ENCODE measurements around the gene ARV1. TPM values are rescaled to one million over a fixed set of nuclear protein-coding genes. Genes with fewer than 3 reads are reported as not detected.
"Not testable (repeated sequence)": the region's sequence is repeated elsewhere in the genome, so short reads cannot be mapped to it uniquely, and the experiment has no call there.

The ARV1 gene
- total RNA-seq, 1 donor from 2014 or later = 18.7 TPM

DNA sequence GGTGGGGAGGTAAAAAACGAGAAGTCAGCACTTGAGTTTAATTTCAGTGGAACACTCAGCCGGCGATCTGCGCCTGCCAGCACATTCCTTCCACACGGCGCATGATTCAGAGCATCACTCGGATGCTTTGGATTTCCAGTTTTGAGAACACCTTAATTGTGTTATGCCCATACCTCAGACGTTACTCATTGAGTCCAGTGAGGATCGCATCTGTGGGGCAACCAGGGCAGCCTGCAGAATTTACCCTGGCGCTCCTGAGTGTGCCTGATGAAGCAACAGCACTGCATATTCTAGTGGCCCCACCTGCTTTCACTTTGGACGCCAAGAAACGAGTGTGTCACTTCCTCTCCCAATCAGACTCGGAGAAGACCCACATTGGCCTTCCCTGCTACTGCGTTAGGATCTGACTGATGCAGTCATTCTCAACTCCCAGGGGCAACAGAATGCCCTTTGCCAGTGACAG lies 41.3 kb downstream of the ARV1 start:
- no peak overlapping the region for H3K4me3 ChIP-seq
- peak in 1 of 2 donors; percentile 64 for DNase-seq (ENCODE audit: extremely low spot score in 2 of 2)
- H3K36me3 ChIP-seq = peaks cover 0 to 13% of the 10 kb centered on the region in 2 donors
- TF ChIP-seq POLR2AphosphoS5 (IDR thresholded peaks at IDR 0.05; ENCODE audit: insufficient read depth in 1 of 2, low read depth in 1 of 2) = no peak
- TF ChIP-seq POLR2A (IDR thresholded peaks at IDR 0.05) = no peak
- intact Hi-C loops (cut with DNase I) = no loop called here
- no peaks in the 10 kb centered on the region for H3K9me3 ChIP-seq
- no peak overlapping the region for H3K27ac ChIP-seq
- no peaks in the 10 kb centered on the region for H3K27me3 ChIP-seq
- H3K4me1 ChIP-seq = peaks cover 15% of the 10 kb centered on the region

DNA sequence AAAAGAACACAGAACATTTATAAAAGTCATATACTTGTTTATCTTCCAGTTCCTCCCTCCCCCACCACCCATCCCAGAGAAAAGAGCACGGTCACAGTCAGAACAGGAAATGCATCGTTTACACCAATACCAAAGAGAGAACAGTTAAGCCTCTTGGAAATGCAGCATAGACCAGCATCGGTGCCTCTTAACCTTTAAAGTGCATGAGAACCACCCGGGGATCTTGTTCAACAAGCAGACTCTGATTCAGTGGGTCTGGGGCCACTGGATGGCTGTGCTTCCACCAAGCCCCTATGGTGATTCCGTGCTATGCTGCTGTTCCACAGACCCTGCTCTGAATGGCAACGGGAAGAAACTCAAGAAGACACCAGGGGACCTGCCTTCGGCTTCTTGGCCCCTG lies 41.9 kb downstream of the ARV1 start:
- Histone ChIP-seq H3K4me3 (no peak overlapping the region), H3K4me1 (peaks cover 15% of the 10 kb centered on the region), H3K36me3 (peaks cover 0 to 10% of the 10 kb centered on the region in 2 donors), H3K27ac (no peak overlapping the region), H3K27me3 (no peaks in the 10 kb centered on the region), H3K9me3 (no peaks in the 10 kb centered on the region)
- DNase-seq (ENCODE audit: extremely low spot score in 2 of 2) = peak in 1 of 2 donors; percentile 83
- TF ChIP-seq POLR2A (IDR thresholded peaks at IDR 0.05) = no peak
- no peak for TF ChIP-seq CTCF (IDR thresholded peaks at IDR 0.05)
- no peak for TF ChIP-seq POLR2AphosphoS5 (IDR thresholded peaks at IDR 0.05; ENCODE audit: insufficient read depth in 1 of 2, low read depth in 1 of 2)
- intact Hi-C loops (cut with DNase I) = no loop called here

DNA sequence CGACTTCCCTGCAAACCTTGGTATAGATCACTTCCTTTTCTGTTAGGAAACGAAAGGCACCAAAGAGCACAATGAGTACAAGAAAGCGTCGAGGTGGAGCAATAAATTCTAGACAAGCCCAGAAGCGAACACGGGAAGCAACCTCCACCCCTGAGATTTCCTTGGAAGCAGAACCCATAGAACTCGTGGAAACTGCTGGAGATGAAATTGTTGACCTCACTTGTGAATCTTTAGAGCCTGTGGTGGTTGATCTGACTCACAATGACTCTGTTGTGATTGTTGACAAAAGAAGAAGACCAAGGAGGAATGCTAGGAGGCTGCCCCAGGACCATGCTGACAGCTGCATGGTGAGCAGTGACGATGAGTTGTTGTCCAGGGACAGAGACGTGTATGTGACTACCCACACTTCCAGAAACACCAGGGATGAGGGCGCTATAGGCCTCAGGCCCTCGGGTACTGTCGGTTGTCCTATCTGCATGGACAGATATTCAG lies 42.7 kb downstream of the ARV1 start:
- Histone ChIP-seq H3K36me3 (peaks cover 0 to 10% of the 10 kb centered on the region in 2 donors), H3K4me3 (no peak overlapping the region), H3K27me3 (no peaks in the 10 kb centered on the region), H3K4me1 (peaks cover 15% of the 10 kb centered on the region), H3K9me3 (no peaks in the 10 kb centered on the region), H3K27ac (no peak overlapping the region)
- intact Hi-C loops (cut with DNase I) = no loop called here
- peak in 1 of 2 donors; percentile 47 for DNase-seq (ENCODE audit: extremely low spot score in 2 of 2)
- TF ChIP-seq CTCF (IDR thresholded peaks at IDR 0.05) = no peak
- TF ChIP-seq POLR2A (IDR thresholded peaks at IDR 0.05) = no peak
- TF ChIP-seq POLR2AphosphoS5 (IDR thresholded peaks at IDR 0.05; ENCODE audit: insufficient read depth in 1 of 2, low read depth in 1 of 2) = no peak

DNA sequence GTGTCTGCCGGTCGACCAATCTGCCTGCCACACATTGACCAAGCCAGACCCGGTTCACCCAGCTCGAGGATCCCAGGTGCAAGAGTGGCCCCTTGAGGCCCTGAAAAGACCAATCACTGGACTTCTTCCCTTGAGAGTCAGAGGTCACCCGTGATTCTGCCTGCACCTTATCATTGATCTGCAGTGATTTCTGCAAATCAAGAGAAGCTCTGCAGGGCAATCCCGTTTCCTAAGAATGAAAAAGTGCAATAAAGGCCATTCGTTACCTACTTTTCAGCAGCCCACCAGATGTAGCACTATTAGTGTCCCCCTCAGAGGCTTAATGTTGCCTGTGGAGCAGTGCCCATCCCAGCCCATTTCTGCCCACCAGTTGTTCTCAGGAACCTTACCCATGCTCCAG lies 43.6 kb downstream of the ARV1 start:
- H3K36me3 ChIP-seq; H3K27me3 ChIP-seq; DNase-seq (ENCODE audit: extremely low spot score in 2 of 2); H3K4me1 ChIP-seq; H3K4me3 ChIP-seq; H3K9me3 ChIP-seq; intact Hi-C loops (cut with DNase I); H3K27ac ChIP-seq: not testable (repeated sequence)

GRCh38 chr1:231023150-231023549 lies 44.3 kb downstream of the ARV1 start:
- H3K4me3 ChIP-seq = no peak overlapping the region
- H3K9me3 ChIP-seq = no peaks in the 10 kb centered on the region
- peaks cover 7% of the 10 kb centered on the region for H3K4me1 ChIP-seq
- intact Hi-C loops (cut with DNase I) = no loop called here
- DNase-seq (ENCODE audit: extremely low spot score in 2 of 2) = peak in 1 of 2 donors; percentile 60
- TF ChIP-seq POLR2AphosphoS5 (IDR thresholded peaks at IDR 0.05; ENCODE audit: insufficient read depth in 1 of 2, low read depth in 1 of 2) = no peak
- no peak for TF ChIP-seq CTCF (IDR thresholded peaks at IDR 0.05)
- no peak for TF ChIP-seq POLR2A (IDR thresholded peaks at IDR 0.05)
- H3K27me3 ChIP-seq = no peaks in the 10 kb centered on the region
- no peak overlapping the region for H3K27ac ChIP-seq
- peaks cover 0 to 10% of the 10 kb centered on the region in 2 donors for H3K36me3 ChIP-seq

GRCh38 chr1:231026576-231026975 lies 47.7 kb downstream of the ARV1 start:
- Histone ChIP-seq H3K27ac (no peak overlapping the region), H3K9me3 (no peaks in the 10 kb centered on the region), H3K27me3 (no peaks in the 10 kb centered on the region), H3K4me1 (peaks cover 4% of the 10 kb centered on the region), H3K36me3 (no peaks in the 10 kb centered on the region), H3K4me3 (no peak overlapping the region)
- TF ChIP-seq POLR2A (IDR thresholded peaks at IDR 0.05) (no peak), POLR2AphosphoS5 (IDR thresholded peaks at IDR 0.05; ENCODE audit: insufficient read depth in 1 of 2, low read depth in 1 of 2) (no peak), CTCF (IDR thresholded peaks at IDR 0.05) (no peak)
- intact Hi-C loops (cut with DNase I) = no loop called here
- peak in 1 of 2 donors; percentile 27 for DNase-seq (ENCODE audit: extremely low spot score in 2 of 2)

Data from vagina (tissue), 2 donors.